ENCODE results near the gene CLEC16A. TPM values are rescaled to one million over a fixed set of nuclear protein-coding genes. Genes with fewer than 3 reads are reported as not detected.

CLEC16A gene, protein sequence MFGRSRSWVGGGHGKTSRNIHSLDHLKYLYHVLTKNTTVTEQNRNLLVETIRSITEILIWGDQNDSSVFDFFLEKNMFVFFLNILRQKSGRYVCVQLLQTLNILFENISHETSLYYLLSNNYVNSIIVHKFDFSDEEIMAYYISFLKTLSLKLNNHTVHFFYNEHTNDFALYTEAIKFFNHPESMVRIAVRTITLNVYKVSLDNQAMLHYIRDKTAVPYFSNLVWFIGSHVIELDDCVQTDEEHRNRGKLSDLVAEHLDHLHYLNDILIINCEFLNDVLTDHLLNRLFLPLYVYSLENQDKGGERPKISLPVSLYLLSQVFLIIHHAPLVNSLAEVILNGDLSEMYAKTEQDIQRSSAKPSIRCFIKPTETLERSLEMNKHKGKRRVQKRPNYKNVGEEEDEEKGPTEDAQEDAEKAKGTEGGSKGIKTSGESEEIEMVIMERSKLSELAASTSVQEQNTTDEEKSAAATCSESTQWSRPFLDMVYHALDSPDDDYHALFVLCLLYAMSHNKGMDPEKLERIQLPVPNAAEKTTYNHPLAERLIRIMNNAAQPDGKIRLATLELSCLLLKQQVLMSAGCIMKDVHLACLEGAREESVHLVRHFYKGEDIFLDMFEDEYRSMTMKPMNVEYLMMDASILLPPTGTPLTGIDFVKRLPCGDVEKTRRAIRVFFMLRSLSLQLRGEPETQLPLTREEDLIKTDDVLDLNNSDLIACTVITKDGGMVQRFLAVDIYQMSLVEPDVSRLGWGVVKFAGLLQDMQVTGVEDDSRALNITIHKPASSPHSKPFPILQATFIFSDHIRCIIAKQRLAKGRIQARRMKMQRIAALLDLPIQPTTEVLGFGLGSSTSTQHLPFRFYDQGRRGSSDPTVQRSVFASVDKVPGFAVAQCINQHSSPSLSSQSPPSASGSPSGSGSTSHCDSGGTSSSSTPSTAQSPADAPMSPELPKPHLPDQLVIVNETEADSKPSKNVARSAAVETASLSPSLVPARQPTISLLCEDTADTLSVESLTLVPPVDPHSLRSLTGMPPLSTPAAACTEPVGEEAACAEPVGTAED
- 13.7 TPM for total RNA-seq
- 10 to 100 TPM; 11.5 to 18.3 (median 15.3) TPM for polyA plus RNA-seq (ENCODE audit: insufficient read depth in 1 of 8, insufficient read length in 8 of 8, low replicate concordance in 1 of 8)
- long read RNA-seq, donor 1: 0 reads
- long read RNA-seq, donor 2: 0 reads
- long read RNA-seq, donor 3: 0 reads
- long read RNA-seq, donor 4: 0 reads
- long read RNA-seq, donor 5: 0 reads
- long read RNA-seq, donor 6, partial matches to known transcripts: 7 of 8 reads
- long read RNA-seq, donor 6, other reads (novel, unspliced or antisense): 0 of 8 reads
- long read RNA-seq, donor 7: 0 reads
- long read RNA-seq, donor 8: 0 reads
- long read RNA-seq, donor 9: 0 reads
- long read RNA-seq, donor 10, partial matches to known transcripts: 13 of 13 reads
- long read RNA-seq, donor 10, other reads (novel, unspliced or antisense): 0 of 13 reads
- long read RNA-seq, donor 11: 0 reads

DNA sequence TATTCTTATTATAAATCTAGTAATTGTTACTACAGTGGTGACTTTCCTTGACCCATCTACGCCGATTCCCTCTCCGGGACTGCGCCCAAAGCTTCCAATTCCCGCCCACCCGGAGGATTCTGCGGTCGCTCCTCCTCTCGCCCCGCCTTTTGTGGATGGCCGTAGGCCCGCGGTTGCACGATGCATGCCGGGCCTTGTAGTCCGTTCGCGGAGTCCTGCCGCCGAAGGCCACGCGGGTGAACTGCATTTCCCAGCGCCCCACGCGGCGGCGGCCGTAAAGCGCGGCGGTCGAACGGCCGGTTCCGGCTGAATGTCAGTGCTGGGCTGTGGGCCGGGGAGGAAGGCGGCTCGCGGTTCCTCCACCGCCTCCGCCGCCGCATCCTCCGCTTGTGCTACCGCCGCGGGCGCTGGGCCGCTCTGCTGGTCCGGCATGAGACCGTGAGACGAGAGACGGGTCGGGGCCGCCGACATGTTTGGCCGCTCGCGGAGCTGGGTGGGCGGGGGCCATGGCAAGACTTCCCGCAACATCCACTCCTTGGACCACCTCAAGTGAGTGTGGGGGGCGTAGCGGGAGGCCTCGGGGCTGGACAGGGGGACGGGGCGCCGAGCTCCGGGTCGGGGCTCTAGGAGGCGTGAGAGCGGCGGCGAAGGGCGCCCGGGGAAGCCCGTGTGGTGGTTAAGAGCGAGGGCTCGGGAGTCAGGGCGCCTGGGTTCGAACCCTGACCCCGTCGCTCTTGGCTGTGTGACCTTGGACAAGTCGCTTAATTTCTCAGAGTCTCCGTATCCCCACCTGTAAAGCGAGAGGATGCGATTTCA is at the start of gene CLEC16A:
Gene CLEC16A (plus strand): TSS at position 316 of the 816 bp plus-strand sequence. CDS start 154 bp downstream, at position 470.
- H3K9me3 ChIP-seq (replicated peaks; ENCODE audit: control insufficient read depth, low read depth, low read length): no peaks in the 10 kb centered on the region
- H3K4me3 ChIP-seq (ENCODE audit: low read length): peak within 1 kb of the TSS; percentile 89
- H3K36me3 ChIP-seq (ENCODE audit: control insufficient read depth, insufficient read depth, low read length): peaks cover 6% of the 10 kb centered on the region
- H3K27me3 ChIP-seq (ENCODE audit: control insufficient read depth, insufficient read depth, low read length): no peaks in the 10 kb centered on the region
- 1% methylated on average over 79 of the region's 86 CpGs for WGBS (ENCODE audit: insufficient coverage)
- DNase-seq: peak; percentile 99
- peak within 1 kb of the TSS; percentile 77 for H3K27ac ChIP-seq (ENCODE audit: low read length)
- peaks cover 47% of the 10 kb centered on the region for H3K4me1 ChIP-seq (ENCODE audit: control insufficient read depth, insufficient read depth, low read length)

DNA sequence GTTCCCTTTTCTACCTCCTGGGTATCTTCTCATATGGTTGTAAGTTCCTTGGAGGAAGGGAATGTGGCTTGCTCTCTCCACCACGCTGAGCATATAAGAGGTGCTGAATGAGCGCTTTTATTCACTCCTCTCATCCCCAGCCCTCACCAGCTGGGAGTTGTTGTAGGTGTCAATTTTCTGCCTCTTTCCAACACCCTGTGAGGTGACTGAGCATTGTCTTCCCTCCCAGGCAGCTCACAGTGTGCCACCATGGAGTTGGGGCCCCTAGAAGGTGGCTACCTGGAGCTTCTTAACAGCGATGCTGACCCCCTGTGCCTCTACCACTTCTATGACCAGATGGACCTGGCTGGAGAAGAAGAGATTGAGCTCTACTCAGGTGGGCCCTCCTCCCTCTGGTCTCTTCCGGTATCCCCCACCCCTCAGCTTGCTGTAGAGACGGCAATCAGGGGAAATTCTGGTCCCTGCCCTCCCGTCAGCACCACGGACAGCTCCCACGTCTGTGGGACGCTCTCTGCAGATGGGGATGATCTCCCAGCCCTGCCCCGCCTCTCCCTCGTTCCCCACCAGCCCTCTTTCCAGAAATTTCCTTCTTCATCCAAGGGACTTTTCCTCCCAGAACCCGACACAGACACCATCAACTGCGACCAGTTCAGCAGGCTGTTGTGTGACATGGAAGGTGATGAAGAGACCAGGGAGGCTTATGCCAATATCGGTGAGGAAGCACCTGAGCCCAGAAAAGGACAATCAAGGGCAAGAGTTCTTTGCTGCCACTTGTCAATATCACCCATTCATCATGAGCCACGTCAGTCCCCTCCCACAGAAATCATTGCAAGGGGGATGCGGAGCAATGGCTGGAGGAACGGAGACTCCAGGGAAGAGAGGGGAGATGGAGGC is 49.1 kb upstream of the CLEC16A start:
- H3K27ac ChIP-seq (ENCODE audit: low read length): no peak overlapping the region
- H3K4me1 ChIP-seq (ENCODE audit: control insufficient read depth, insufficient read depth, low read length): no peaks in the 10 kb centered on the region
- no peaks in the 10 kb centered on the region for H3K9me3 ChIP-seq (replicated peaks; ENCODE audit: control insufficient read depth, low read depth, low read length)
- H3K27me3 ChIP-seq (ENCODE audit: control insufficient read depth, insufficient read depth, low read length): peaks cover 2% of the 10 kb centered on the region
- peak; percentile 75 for DNase-seq
- 17% methylated on average over 9 of the region's 17 CpGs for WGBS (ENCODE audit: insufficient coverage)
- H3K4me3 ChIP-seq (ENCODE audit: low read length): no peak overlapping the region
- no peaks in the 10 kb centered on the region for H3K36me3 ChIP-seq (ENCODE audit: control insufficient read depth, insufficient read depth, low read length)

DNA sequence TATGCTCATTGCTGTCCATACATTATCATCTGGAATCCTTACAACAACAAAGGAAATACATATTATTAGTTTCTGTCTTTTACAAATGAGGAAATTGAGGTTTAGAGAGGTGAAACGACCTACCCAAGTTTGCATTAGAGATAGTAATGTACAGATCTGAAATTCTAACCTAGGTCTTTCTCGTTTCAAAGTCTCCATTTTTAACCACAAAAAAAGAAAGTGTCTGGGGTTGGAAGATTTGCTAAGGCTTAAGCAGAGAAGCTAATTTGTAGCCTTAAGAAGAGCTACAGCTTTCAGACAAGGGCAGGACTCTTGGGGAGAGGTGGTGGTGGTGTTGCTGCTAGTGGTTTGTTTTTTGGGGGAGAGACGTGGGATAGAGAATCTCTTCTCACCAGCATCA is 48.2 kb upstream of the CLEC16A start:
- Histone ChIP-seq H3K27me3 (ENCODE audit: control insufficient read depth, insufficient read depth, low read length) (peaks cover 2% of the 10 kb centered on the region), H3K9me3 (replicated peaks; ENCODE audit: control insufficient read depth, low read depth, low read length) (no peaks in the 10 kb centered on the region), H3K27ac (ENCODE audit: low read length) (no peak overlapping the region), H3K4me3 (ENCODE audit: low read length) (no peak overlapping the region), H3K4me1 (ENCODE audit: control insufficient read depth, insufficient read depth, low read length) (no peaks in the 10 kb centered on the region), H3K36me3 (ENCODE audit: control insufficient read depth, insufficient read depth, low read length) (no peaks in the 10 kb centered on the region)
- WGBS (ENCODE audit: insufficient coverage): no CpG with 5 or more reads among the region's 3 CpGs
- DNase-seq: no peak

DNA sequence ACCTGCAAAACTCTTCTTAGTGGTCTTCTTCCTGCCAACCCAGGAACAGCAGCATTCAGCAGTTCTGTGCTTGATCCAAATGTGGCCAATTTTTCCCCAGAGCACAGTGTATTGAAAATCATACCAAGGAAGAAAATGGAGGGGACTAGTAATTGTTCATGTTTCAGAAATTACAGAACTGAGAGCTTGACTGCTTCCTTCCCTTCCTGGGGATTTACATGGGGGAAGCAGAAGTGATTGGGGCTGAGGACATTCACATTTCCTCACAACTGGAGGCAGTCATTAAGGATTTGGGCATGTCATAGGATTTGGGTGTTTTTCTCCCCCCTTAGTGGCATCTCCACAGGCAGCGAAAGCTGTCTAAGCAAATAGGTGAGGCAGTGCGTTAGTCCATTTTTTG is 47.6 kb upstream of the CLEC16A start:
- peaks cover 2% of the 10 kb centered on the region for H3K27me3 ChIP-seq (ENCODE audit: control insufficient read depth, insufficient read depth, low read length)
- no peaks in the 10 kb centered on the region for H3K36me3 ChIP-seq (ENCODE audit: control insufficient read depth, insufficient read depth, low read length)
- H3K4me1 ChIP-seq (ENCODE audit: control insufficient read depth, insufficient read depth, low read length): no peaks in the 10 kb centered on the region
- no peaks in the 10 kb centered on the region for H3K9me3 ChIP-seq (replicated peaks; ENCODE audit: control insufficient read depth, low read depth, low read length)
- no peak overlapping the region for H3K4me3 ChIP-seq (ENCODE audit: low read length)
- DNase-seq: no peak
- no peak overlapping the region for H3K27ac ChIP-seq (ENCODE audit: low read length)
- no CpG with 5 or more reads among the region's 2 CpGs for WGBS (ENCODE audit: insufficient coverage)

DNA sequence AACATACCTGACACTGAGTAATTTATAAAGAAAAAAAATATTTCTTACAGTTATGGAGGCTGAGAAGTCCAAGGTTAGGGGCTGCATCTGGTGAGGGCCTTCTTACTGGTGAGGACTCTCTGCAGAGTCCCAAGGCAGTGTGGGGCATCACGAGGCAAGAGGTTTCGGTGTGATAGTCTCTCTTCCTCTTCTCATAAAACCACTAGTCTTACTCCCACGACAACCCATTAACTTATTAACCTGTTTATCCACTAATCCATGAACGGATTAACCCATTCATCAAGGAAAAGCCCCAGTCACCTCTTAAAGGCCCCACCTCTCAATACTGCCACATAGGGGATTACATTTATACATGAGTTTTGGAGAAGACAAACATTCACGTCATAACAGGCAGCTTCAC is 47.2 kb upstream of the CLEC16A start:
- peaks cover 2% of the 10 kb centered on the region for H3K27me3 ChIP-seq (ENCODE audit: control insufficient read depth, insufficient read depth, low read length)
- peaks cover under 1% of the 10 kb centered on the region for H3K9me3 ChIP-seq (replicated peaks; ENCODE audit: control insufficient read depth, low read depth, low read length)
- no peaks in the 10 kb centered on the region for H3K4me1 ChIP-seq (ENCODE audit: control insufficient read depth, insufficient read depth, low read length)
- WGBS (ENCODE audit: insufficient coverage): 55% methylated on average over 2 of the region's 5 CpGs
- H3K27ac ChIP-seq (ENCODE audit: low read length): no peak overlapping the region
- no peaks in the 10 kb centered on the region for H3K36me3 ChIP-seq (ENCODE audit: control insufficient read depth, insufficient read depth, low read length)
- no peak overlapping the region for H3K4me3 ChIP-seq (ENCODE audit: low read length)
- no peak for DNase-seq

DNA sequence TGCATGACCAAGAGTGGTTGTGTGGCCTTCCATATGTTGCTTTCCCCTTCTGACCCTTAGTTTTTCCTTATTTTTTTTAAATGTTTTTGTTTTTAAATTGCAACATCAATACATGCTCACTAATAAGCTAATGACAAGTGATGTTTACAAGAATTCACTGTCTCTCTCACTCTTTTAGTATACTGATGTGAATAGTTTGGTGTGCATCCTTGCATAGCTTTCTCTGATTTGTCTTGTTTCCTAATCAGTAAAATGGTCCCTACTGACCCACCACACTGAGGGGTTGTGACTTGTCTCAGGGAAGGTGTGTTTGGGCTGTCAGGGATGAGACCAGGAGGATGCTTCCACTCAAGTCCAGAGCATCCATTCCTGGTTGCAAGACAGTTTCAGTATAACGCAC is 41.4 kb upstream of the CLEC16A start:
- DNase-seq: no peak
- WGBS (ENCODE audit: insufficient coverage): 100% methylated on average over 1 of the region's 1 CpG
- H3K4me3 ChIP-seq (ENCODE audit: low read length): no peak overlapping the region
- no peaks in the 10 kb centered on the region for H3K27me3 ChIP-seq (ENCODE audit: control insufficient read depth, insufficient read depth, low read length)
- H3K4me1 ChIP-seq (ENCODE audit: control insufficient read depth, insufficient read depth, low read length): no peaks in the 10 kb centered on the region
- H3K36me3 ChIP-seq (ENCODE audit: control insufficient read depth, insufficient read depth, low read length): no peaks in the 10 kb centered on the region
- no peak overlapping the region for H3K27ac ChIP-seq (ENCODE audit: low read length)
- peaks cover 12% of the 10 kb centered on the region for H3K9me3 ChIP-seq (replicated peaks; ENCODE audit: control insufficient read depth, low read depth, low read length)

DNA sequence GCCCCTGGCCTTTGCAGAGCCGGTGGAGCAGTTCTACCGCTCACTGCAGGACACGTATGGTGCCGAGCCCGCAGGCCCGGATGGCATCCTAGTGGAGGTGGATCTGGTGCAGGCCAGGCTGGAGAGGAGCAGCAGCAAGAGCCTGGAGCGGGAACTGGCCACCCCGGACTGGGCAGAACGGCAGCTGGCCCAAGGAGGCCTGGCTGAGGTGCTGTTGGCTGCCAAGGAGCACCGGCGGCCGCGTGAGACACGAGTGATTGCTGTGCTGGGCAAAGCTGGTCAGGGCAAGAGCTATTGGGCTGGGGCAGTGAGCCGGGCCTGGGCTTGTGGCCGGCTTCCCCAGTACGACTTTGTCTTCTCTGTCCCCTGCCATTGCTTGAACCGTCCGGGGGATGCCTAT is 37.9 kb upstream of the CLEC16A start:
- 88% methylated on average over 18 of the region's 19 CpGs for WGBS (ENCODE audit: insufficient coverage)
- H3K27ac ChIP-seq (ENCODE audit: low read length): no peak overlapping the region
- peaks cover 4% of the 10 kb centered on the region for H3K27me3 ChIP-seq (ENCODE audit: control insufficient read depth, insufficient read depth, low read length)
- H3K4me1 ChIP-seq (ENCODE audit: control insufficient read depth, insufficient read depth, low read length): no peaks in the 10 kb centered on the region
- DNase-seq: no peak
- H3K4me3 ChIP-seq (ENCODE audit: low read length): no peak overlapping the region
- H3K9me3 ChIP-seq (replicated peaks; ENCODE audit: control insufficient read depth, low read depth, low read length): peaks cover 12% of the 10 kb centered on the region
- no peaks in the 10 kb centered on the region for H3K36me3 ChIP-seq (ENCODE audit: control insufficient read depth, insufficient read depth, low read length)

DNA sequence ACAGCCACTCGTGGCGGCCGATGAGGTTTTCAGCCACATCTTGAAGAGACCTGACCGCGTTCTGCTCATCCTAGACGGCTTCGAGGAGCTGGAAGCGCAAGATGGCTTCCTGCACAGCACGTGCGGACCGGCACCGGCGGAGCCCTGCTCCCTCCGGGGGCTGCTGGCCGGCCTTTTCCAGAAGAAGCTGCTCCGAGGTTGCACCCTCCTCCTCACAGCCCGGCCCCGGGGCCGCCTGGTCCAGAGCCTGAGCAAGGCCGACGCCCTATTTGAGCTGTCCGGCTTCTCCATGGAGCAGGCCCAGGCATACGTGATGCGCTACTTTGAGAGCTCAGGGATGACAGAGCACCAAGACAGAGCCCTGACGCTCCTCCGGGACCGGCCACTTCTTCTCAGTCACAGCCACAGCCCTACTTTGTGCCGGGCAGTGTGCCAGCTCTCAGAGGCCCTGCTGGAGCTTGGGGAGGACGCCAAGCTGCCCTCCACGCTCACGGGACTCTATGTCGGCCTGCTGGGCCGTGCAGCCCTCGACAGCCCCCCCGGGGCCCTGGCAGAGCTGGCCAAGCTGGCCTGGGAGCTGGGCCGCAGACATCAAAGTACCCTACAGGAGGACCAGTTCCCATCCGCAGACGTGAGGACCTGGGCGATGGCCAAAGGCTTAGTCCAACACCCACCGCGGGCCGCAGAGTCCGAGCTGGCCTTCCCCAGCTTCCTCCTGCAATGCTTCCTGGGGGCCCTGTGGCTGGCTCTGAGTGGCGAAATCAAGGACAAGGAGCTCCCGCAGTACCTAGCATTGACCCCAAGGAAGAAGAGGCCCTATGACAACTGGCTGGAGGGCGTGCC is 37.2 kb upstream of the CLEC16A start:
- peaks cover 4% of the 10 kb centered on the region for H3K27me3 ChIP-seq (ENCODE audit: control insufficient read depth, insufficient read depth, low read length)
- DNase-seq: no peak
- 77% methylated on average over 45 of the region's 46 CpGs for WGBS (ENCODE audit: insufficient coverage)
- H3K4me3 ChIP-seq (ENCODE audit: low read length): no peak overlapping the region
- no peaks in the 10 kb centered on the region for H3K4me1 ChIP-seq (ENCODE audit: control insufficient read depth, insufficient read depth, low read length)
- H3K36me3 ChIP-seq (ENCODE audit: control insufficient read depth, insufficient read depth, low read length): no peaks in the 10 kb centered on the region
- H3K27ac ChIP-seq (ENCODE audit: low read length): no peak overlapping the region
- H3K9me3 ChIP-seq (replicated peaks; ENCODE audit: control insufficient read depth, low read depth, low read length): peaks cover 11% of the 10 kb centered on the region

All from muscle of leg (tissue), 16 donors.